GM18519 (cell line): ENCODE data around the gene BOLA3.
"Not testable (repeated sequence)": the region's sequence is repeated elsewhere in the genome, so short reads cannot be mapped to it uniquely, and the experiment has no call there.

Experiments used
- ATAC-seq: cut with Tn5 transposase; IDR thresholded peaks from one replicate; pipeline ENCODE4 v1.9.1; 2021; ENCODE audit warnings: mild to moderate bottlenecking, moderate library complexity; ENCODE audit not compliant: unreplicated experiment, low FRiP score

The BOLA3 gene, protein sequence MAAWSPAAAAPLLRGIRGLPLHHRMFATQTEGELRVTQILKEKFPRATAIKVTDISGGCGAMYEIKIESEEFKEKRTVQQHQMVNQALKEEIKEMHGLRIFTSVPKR

DNA sequence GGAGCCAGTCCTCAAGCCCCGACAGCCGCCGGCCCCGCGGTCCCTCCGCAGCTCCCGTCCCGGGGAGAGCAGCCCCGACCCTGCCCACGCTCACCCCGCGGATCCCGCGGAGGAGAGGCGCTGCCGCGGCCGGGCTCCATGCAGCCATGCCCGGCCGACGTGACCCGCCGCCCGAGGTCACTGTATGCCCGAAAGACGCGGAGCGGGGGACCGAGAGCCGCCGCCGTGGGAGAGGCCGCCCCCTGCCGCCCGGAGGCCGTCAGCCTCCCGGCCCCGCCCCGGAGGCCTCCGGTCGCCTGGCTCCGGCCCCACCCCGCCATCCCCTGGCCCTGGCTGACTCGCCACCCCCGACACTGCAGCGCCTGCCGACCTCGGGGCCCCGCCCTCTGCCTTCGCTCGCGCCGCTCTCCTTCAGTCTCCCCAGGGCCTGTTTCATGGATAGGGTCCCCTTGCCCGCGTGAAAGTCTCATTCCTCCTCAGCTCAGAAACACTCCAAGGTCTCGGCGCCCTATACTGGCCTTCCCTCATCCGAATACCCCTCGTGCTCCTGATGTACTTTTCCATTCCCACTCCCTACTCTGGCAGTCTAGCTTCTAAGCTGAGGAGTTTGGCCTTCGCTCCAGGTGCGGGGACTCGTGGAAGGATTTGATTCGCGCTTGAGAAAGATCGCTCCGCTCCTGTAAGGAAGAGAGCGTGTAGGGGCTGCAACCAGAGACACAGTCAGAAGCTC lies at the start of gene BOLA3:
BOLA3 (minus strand) TSS at position 186 of the 730 bp plus-strand sequence; CDS start at position 148, 38 bp downstream.
- peak; percentile 60 for ATAC-seq

- ATAC-seq: no peak
These were observed 49.3 kb upstream of the BOLA3 start for GRCh38 chr2:74197049-74197448.

GRCh38 chr2:74194799-74195198 lies 47.1 kb upstream of the BOLA3 start:
- ATAC-seq: no peak

DNA sequence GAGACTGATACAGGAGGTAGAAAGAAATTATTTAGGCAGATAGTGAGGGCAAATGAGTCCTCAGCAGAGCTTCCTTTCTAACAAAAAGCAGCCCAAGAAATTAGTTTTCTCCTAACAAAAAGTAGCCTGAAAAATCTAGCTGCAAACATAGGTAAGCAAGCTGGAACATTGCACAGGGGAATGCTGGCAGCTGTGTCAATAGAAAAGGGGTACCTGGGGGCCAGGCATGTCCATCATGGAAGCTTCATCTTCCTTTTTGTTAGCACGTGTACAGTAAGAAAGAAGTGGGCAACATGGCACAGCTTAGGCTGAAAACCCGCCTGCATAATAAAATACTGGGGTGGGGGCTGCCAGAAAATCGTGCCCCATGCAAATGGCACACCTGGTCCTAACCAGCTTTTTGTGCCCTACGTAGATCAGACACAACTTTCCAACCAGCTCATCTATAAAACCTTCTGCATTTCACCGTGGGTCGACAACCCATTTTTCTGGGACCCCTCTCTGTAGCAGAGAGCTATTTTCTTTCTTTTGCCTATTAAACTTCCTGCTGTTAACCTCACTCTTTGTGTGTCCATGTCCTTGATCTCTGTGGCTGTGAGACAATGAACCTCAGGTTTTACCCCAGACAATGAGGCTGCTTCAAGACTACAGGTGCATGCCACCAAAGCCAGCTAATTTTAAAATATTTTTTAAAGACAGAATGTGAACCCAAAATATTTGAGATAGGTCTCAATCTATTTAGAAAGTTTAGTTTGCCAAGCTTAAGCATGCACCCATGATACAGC lies 44.1 kb upstream of the BOLA3 start:
- ATAC-seq: no peak

DNA sequence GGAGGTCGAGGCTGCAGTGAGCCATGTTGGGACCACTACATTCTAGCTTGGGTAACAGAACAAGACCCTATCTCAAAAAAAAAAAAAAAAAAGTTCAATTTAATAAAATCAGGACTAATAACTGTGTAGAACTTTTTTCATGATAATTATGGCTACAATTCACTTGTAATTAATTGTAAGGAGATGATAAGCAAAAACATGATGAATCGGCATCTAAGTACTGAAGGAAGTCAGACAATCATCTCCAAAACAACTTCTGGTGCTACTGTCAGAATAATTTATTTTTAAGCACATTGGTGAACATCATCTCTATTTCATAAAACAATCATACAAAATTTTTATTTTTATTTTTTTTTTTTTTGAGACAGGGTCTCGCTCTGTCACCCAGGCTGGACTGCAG lies 41.0 kb upstream of the BOLA3 start:
- ATAC-seq: no peak

DNA sequence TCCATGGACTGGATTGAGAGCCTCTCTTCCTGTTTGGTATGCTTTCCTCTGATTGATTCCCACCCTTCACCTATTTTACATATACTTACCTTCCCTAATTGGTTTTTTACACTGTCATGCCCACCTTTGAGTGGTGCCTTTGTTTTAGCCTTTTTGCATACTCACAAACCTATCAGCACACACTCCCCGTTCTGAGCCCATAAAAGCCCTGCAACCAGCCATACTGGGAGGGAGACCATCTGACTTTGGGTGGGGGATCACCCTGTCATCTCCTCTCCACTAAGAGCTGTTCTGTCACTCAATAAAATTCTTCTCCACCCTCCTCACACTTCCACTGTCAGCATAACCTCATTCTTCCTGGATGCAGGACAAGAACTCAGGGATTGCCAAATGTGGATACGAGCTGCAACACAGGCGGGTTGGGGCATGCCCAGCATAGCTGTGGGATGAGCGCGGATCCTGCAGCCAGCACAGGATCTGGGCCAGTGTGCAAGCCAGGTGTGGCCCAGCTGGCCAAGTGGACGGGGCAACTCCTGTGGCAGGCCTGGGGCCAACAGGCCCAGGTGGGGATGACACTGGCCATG lies 40.4 kb upstream of the BOLA3 start:
- ATAC-seq: no peak

- not testable (repeated sequence) for ATAC-seq
These were observed 39.0 kb upstream of the BOLA3 start for GRCh38 chr2:74186706-74187105.

GRCh38 chr2:74186038-74186437 lies 38.3 kb upstream of the BOLA3 start:
- peak; percentile 51 for ATAC-seq

- ATAC-seq: no peak
These were observed 36.2 kb upstream of the BOLA3 start for GRCh38 chr2:74183878-74184277.

- no peak for ATAC-seq
These were observed 34.0 kb upstream of the BOLA3 start for GRCh38 chr2:74181739-74182138.

- ATAC-seq: peak; percentile 6
These were observed 31.6 kb upstream of the BOLA3 start for GRCh38 chr2:74179063-74179865.

- ATAC-seq: peak; percentile 67
These were observed 30.7 kb upstream of the BOLA3 start, which contains the start of gene MOB1A for GRCh38 chr2:74178211-74179062. MOB1A (minus strand) TSS chr2:74178879; CDS start chr2:74178674, 205 bp downstream.

- ATAC-seq: no peak
These were observed 30.0 kb upstream of the BOLA3 start for GRCh38 chr2:74177696-74178095.

DNA sequence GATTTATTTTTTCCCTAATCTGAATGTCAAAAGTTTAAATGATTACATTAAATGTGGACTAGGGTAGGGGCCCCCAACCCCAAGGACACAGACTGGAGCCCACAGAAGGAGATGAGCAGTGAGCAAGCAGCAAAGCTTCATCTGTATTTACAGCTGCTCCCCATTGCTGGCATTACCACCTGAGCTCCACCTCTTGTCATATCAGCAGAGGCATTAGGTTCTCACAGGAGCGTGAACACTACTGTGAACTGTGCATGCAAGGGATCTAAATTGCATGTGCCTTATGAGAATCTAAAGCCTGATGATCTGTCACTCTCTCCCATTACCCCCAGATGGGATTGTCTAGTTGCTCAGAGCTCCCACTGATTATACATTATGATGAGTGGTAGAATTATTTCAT lies 27.2 kb upstream of the BOLA3 start:
- ATAC-seq: no peak

GRCh38 chr2:74168739-74169138 lies 21.0 kb upstream of the BOLA3 start:
- no peak for ATAC-seq

GRCh38 chr2:74164761-74165160 lies 17.0 kb upstream of the BOLA3 start:
- ATAC-seq: no peak

DNA sequence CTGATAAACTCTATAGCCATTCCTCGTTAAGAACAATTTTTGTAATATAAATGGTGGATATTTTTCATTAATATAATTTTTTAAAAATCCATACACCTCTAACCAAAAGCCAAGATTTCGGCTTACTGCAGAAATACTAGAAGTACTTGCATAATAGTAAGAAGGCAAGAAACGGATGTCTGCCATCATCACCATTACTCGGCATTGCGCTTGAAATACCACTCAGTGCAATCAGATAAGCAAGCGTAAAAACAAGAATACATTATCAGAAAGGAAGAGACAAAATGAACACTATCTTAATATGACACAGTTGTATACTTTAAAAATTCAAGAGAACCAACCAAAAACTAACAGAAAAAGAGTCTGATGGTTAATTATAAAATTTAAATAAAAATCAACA lies 15.2 kb upstream of the BOLA3 start:
- no peak for ATAC-seq

DNA sequence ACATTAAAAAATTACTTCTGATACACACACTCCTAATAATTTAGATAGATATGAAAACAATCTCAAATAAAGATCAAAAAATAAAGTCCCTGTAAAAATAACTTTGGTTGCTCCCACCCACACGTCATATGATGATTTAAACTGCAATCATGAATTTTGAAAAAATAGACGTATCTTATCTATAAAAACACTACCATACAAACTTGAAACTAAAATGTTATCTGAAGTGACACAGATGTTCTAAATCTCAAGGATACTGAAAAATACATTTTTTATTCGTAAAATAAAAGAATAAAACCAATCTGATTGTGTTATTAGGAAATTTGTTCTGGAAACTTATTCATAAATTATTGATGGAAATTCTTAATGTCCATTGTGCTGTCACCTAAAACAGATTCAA lies 8.1 kb upstream of the BOLA3 start:
- no peak for ATAC-seq

GRCh38 chr2:74152954-74153353 lies 5.2 kb upstream of the BOLA3 start:
- ATAC-seq: no peak
